ENCODE measurements around the gene SLIT1.

SLIT1 gene

DNA sequence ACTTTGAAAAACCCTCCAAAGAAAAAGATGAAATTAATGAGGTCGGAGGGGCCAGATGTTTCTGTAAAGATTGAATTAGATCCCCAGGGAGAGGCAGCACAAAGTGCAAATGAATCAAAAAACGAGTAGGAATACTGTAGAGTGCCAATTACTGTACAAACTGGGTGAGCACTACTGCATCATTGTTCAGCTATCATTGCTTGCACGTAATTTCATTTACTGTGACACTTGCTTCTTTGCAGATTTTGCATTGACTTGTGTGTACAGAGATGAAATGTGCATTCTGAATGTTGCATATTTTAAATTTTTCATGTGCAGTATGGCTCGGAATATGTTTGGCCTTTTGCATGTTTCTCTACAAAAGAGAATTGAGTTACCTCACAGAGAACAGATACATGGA, 230.0 kb downstream of the SLIT1 start:
- DNase-seq: no peak

DNA sequence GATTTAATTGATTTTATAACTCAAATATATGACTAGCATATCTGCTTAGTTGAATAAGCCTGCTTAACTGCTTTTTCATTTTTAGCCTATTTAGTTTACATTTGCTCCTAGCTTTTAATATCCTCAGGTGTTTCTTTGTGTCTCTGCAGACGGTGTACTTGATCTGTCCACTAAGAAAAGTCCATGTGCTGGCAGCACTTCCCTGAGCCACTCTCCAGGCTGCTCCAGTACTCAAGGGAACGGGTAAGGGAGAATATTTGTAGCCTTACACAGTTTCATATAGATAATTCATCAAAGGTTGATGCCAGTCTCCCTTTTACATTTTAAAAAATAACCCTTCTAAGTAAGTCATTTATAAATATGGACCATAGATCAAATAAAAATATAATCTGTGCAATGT, 233.8 kb downstream of the SLIT1 start:
- DNase-seq: no peak

DNA sequence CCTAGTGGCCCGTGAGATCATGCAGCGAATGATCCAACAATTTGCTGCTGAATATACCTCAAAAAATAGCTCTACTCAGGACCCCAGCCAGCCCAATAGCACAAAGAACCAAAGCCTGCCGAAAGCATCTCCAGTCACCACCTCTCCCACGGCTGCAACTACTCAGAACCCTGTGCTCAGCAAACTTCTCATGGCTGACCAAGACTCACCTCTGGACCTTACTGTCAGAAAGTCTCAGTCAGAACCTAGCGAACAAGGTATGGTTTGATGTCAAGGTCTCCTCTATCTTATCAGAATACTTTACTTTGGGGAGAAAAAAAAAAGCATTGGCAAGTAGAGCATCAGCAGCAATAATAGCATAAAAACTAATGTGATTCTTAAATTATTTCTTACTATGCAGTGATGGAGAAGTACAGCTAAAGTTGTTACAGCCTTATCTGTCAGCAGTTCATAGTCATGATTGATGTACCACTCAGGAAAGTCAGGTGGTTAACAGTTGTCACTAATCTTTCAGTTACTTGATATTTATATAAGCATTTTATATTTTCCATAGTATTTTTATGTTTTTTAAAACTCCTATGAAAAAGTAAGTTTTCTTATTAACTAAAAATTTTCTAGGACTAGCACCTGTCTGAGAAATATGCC, 236.6 kb downstream of the SLIT1 start:
- DNase-seq: no peak

Data from stimulated activated CD4-positive, alpha-beta T cell treated with anti-CD3 and anti-CD28 coated beads, Interleukin-2, amount 100 ng/mL, for 24 hours (primary cell).